Measurements from ENCODE around the gene GET4. TPM values are rescaled to one million over a fixed set of nuclear protein-coding genes. Genes with fewer than 3 reads are reported as not detected.

GET4 gene
- total RNA-seq, 2 experiments from 2014 or later: 84.4 to 96.4 TPM

DNA sequence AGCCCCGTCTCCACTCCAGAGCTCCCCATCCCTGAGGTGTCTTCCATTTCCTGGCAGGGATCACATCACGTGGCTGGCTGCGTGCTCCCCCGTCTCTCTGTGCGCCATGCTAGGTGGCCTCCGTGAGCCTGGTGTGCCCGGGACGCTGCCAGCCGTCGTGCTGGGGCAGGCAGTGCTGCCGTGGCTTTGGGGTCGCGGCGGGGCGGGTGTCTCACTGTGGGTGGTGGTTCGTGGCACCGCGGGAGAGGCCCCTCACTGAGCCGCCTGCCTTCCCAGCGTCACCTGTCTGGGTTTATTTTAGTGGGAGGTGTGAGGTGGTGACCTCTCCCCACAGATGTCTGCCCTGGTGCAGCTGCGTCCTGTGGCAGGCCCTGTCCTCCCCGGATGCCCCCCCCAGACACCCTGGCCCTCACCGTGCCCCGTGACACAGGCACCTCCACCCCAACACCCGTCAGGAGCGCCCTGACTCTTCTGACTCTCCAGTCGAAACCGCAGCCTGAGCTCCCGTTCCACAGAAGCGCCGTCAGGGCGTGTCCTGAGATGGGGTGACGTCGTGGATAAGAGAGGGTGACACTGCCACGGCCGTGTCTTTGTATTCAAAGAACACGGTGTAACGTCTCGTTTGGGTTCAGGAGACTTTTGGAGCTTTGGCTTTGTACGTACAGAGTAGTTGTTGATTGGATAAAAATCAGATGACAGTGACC, 18.0 kb downstream of the GET4 start:
- Histone ChIP-seq H3K27me3 (ENCODE audit: control insufficient read depth in 1 of 2, insufficient read depth in 2 of 2, low read length in 2 of 2) (no peaks in the 10 kb centered on the region), H3K36me3 (ENCODE audit: insufficient read depth, low read length) (peaks cover 70% of the 10 kb centered on the region), H3K4me1 (ENCODE audit: insufficient read depth, low read length) (no peaks in the 10 kb centered on the region), H3K27ac (ENCODE audit: low read depth in 1 of 2, low read length in 2 of 2) (no peak overlapping the region), H3K9me3 (ENCODE audit: control insufficient read depth in 1 of 2, insufficient read depth in 1 of 2, low read length in 2 of 2) (no peaks in the 10 kb centered on the region), H3K4me3 (ENCODE audit: low read length) (no peak overlapping the region)
- H3K4me3 Mint-ChIP-seq: no peak overlapping the region
- DNase-seq (no peak), ATAC-seq (ENCODE audit: poor library complexity) (no peak)
- no peaks in the 10 kb centered on the region for H3K4me1 Mint-ChIP-seq (ENCODE audit: low read depth)
- H3K27ac Mint-ChIP-seq: no peak overlapping the region
- intact Hi-C loops (cut with DNase I, micrococcal nuclease): no loop called here
- H3K36me3 Mint-ChIP-seq (ENCODE audit: low read depth): peaks cover 54% of the 10 kb centered on the region
- POLR2A ChIA-PET: no interaction called here
- CTCF ChIA-PET: no interaction called here
- H3K9me3 Mint-ChIP-seq: no peaks in the 10 kb centered on the region
- TF ChIP-seq, protein P1, sequence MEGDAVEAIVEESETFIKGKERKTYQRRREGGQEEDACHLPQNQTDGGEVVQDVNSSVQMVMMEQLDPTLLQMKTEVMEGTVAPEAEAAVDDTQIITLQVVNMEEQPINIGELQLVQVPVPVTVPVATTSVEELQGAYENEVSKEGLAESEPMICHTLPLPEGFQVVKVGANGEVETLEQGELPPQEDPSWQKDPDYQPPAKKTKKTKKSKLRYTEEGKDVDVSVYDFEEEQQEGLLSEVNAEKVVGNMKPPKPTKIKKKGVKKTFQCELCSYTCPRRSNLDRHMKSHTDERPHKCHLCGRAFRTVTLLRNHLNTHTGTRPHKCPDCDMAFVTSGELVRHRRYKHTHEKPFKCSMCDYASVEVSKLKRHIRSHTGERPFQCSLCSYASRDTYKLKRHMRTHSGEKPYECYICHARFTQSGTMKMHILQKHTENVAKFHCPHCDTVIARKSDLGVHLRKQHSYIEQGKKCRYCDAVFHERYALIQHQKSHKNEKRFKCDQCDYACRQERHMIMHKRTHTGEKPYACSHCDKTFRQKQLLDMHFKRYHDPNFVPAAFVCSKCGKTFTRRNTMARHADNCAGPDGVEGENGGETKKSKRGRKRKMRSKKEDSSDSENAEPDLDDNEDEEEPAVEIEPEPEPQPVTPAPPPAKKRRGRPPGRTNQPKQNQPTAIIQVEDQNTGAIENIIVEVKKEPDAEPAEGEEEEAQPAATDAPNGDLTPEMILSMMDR (IDR thresholded peaks at IDR 0.05): no peak
- H3K27me3 Mint-ChIP-seq: no peaks in the 10 kb centered on the region

DNA sequence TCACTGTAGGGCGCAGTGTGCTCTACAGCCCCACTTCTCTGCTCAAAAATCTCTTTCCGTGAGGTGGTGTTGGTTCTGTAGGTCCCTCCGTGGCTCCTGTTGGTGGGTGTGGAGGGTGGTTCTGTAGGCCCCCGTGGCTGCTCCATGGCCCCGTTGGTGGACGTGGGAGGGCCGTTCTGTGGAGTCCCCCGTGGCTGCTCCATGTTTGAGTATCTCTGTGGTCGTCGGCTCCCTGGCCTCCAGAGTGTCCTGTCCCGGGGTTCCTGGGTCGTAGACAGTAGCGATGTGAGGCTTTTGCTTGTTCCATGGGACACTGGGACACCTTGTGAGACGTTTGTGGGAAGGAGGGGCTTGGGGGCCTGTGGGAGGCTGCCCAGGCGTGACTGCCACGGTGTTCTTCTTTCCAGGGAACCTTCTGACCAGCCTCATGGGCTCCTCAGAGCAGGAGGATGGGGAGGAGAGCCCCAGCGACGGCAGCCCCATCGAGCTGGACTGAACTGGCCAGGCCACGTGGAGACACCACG, 18.6 kb downstream of the GET4 start:
- no peak for DNase-seq
- Mint-ChIP-seq H3K9me3 (no peaks in the 10 kb centered on the region), H3K27ac (no peak overlapping the region), H3K36me3 (ENCODE audit: low read depth) (peaks cover 60% of the 10 kb centered on the region), H3K27me3 (no peaks in the 10 kb centered on the region), H3K4me1 (ENCODE audit: low read depth) (no peaks in the 10 kb centered on the region), H3K4me3 (no peak overlapping the region)
- no peaks in the 10 kb centered on the region for H3K4me1 ChIP-seq (ENCODE audit: insufficient read depth, low read length)
- ChIA-PET CTCF (no interaction called here), POLR2A (no interaction called here)
- no peaks in the 10 kb centered on the region for H3K9me3 ChIP-seq (ENCODE audit: control insufficient read depth in 1 of 2, insufficient read depth in 1 of 2, low read length in 2 of 2)
- H3K4me3 ChIP-seq (ENCODE audit: low read length): no peak overlapping the region
- H3K27me3 ChIP-seq (ENCODE audit: control insufficient read depth in 1 of 2, insufficient read depth in 2 of 2, low read length in 2 of 2): no peaks in the 10 kb centered on the region
- H3K27ac ChIP-seq (ENCODE audit: low read depth in 1 of 2, low read length in 2 of 2): no peak overlapping the region
- ATAC-seq (ENCODE audit: poor library complexity): no peak
- peaks cover 69% of the 10 kb centered on the region for H3K36me3 ChIP-seq (ENCODE audit: insufficient read depth, low read length)
- intact Hi-C loops (cut with DNase I, micrococcal nuclease): no loop called here
- TF ChIP-seq, protein P1 (IDR thresholded peaks at IDR 0.05): no peak

DNA sequence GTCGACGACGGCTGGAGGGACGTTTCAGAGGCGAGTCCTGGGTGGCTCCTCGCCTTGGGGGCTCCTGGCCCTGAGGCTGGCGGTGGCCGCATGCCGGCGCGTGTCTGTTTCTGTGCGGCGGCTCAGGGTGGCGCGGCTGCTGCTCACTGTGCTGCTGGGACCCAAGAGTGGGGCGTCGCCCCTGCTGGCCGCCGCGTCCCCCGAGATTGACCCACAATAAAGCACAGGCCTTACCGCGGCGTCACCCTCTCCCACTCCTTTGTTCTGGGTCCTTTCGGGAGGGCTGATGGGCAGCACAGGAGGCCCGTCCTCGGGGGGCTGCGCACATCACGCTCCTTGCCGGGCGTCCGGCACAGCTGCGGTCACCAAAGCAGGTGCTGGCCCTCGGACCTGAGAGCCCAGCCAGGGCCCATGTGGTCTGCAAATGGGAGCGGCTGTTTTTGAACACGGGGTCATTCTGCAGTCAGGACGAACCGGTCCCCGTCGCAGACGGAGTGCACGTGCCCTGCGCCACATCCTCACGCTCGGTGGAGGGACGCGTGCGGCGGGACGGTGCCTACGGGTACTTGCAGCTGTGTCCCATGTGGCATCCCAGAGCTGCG, 19.2 kb downstream of the GET4 start:
- H3K4me3 Mint-ChIP-seq: no peak overlapping the region
- H3K36me3 ChIP-seq (ENCODE audit: insufficient read depth, low read length): peaks cover 66% of the 10 kb centered on the region
- H3K36me3 Mint-ChIP-seq (ENCODE audit: low read depth): peaks cover 59% of the 10 kb centered on the region
- no peak overlapping the region for H3K27ac ChIP-seq (ENCODE audit: low read depth in 1 of 2, low read length in 2 of 2)
- ChIA-PET POLR2A (no interaction called here), CTCF (no interaction called here)
- TF ChIP-seq, protein P1 (IDR thresholded peaks at IDR 0.05): no peak
- no peak overlapping the region for H3K27ac Mint-ChIP-seq
- H3K9me3 Mint-ChIP-seq: no peaks in the 10 kb centered on the region
- no peaks in the 10 kb centered on the region for H3K9me3 ChIP-seq (ENCODE audit: control insufficient read depth in 1 of 2, insufficient read depth in 1 of 2, low read length in 2 of 2)
- H3K4me3 ChIP-seq (ENCODE audit: low read length): no peak overlapping the region
- no peaks in the 10 kb centered on the region for H3K4me1 ChIP-seq (ENCODE audit: insufficient read depth, low read length)
- intact Hi-C loops (cut with DNase I, micrococcal nuclease): no loop called here
- ATAC-seq (ENCODE audit: poor library complexity): no peak
- H3K27me3 ChIP-seq (ENCODE audit: control insufficient read depth in 1 of 2, insufficient read depth in 2 of 2, low read length in 2 of 2): no peaks in the 10 kb centered on the region
- H3K27me3 Mint-ChIP-seq: no peaks in the 10 kb centered on the region
- no peaks in the 10 kb centered on the region for H3K4me1 Mint-ChIP-seq (ENCODE audit: low read depth)
- DNase-seq: no peak

Measured in CD4-positive, alpha-beta T cell (primary cell).